ENCODE data around the gene LACTB. TPM values are rescaled to one million over a fixed set of nuclear protein-coding genes. Genes with fewer than 3 reads are reported as not detected.

Gene LACTB
- total and polyA plus RNA-seq, 10 of the 15 experiments (the other 5 are each of a cell fraction or from before 2014, with no cell fraction given) = 5.0 to 35.3 (median 16.6) TPM

DNA sequence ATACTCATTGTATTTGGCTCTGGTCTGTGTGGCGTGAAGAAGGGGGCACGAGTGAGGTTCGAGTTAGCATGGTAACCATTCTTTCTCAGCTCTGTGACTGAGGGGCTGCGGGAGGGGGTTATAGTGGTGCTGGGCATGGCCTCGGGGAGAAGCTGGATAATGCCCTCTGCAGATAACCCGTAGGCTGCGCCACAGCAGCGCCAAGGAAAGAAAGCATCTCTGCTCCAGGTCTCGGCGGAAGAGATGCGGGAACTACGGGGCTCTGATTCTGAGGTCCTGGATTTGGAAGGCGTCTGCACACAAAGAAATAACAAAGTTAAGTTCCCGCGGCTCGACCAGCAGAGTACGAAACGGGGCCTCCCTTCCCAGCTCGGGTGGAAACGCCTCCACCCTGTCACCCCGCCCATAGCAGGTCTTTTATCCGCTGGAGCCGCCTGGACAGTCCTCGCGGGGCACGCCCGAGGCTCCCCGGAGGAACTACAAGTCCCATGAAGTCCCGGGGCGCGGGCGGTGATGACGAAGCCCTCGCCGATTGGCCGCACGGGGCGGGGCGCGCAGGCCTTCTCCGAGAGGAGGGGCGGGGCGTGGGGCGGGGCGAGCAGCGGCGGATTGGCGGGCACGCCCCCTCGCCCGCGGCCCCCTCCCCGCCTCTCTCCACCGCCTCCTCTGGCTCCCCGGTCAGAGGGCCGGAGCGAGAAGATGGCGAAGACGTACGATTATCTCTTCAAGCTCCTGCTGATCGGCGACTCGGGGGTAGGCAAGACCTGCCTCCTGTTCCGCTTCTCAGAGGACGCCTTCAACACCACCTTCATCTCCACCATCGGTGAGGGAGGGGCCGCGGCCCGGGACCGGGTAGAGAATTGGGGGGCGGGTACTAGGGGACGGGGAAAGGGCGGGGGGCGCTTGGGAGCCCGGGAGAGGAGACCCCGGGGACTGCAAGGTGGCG lies 67.5 kb downstream of the LACTB start, which contains the start of gene RAB8B:
Gene RAB8B (plus strand): TSS at position 681 of the 946 bp plus-strand sequence. CDS start 19 bp downstream, at position 700.
- ATAC-seq (peak; percentile 83), DNase-seq (ENCODE audit: low read depth, low spot score) (peak; percentile 67), FAIRE-seq (no peak)
- ChIA-PET CTCF (interaction anchor here (1.0 kb wide), 1 partner anchor 23 kb away, joined by 3 read pairs; no protein-coding TSS in a partner anchor), SMC1A (ENCODE audit: uncharacterized antibody, unreplicated experiment) (interaction anchor here (0.6 to 1.2 kb wide), 4 partner anchors 34 to 731 kb away, joined by 3 to 6 read pairs (median 3); no protein-coding TSS in a partner anchor), RAD21 (ENCODE audit: unreplicated experiment) (interaction anchor here (0.6 to 3.5 kb wide), 4 partner anchors 11 to 215 kb away, joined by 3 to 13 read pairs (median 4); no protein-coding TSS in a partner anchor), POLR2A (interaction anchor here (0.6 to 2.5 kb wide), 5 partner anchors 9 to 1129 kb away, joined by 4 to 16 read pairs (median 5); partner anchors contain the start of genes RPS27L and VPS13C)
- Histone ChIP-seq H3K9me3 (replicated peaks; ENCODE audit: control insufficient read depth, insufficient read depth, low read length) (no peaks in the 10 kb centered on the region), H3K4me3 (peak within 1 kb of the TSS; percentile 96), H3K27ac (ENCODE audit: control insufficient read depth, insufficient read depth) (peak within 1 kb of the TSS; percentile 86), H3K4me1 (ENCODE audit: control insufficient read depth, insufficient read depth, low read length) (peaks cover 20% of the 10 kb centered on the region), H2AFZ (ENCODE audit: control insufficient read depth, low read depth, low read length) (peak within 1 kb of the TSS; percentile 82), H3K36me3 (ENCODE audit: control insufficient read depth in 2 of 2, insufficient read depth in 2 of 2, low read length in 1 of 2) (no peaks in the 10 kb centered on the region), H3K4me2 (ENCODE audit: control insufficient read depth, insufficient read depth) (peak within 1 kb of the TSS; percentile 85), H3K79me2 (ENCODE audit: control insufficient read depth, insufficient read depth, low read length) (peaks cover 48% of the 10 kb centered on the region), H3K27me3 (replicated peaks in 1 of 2; ENCODE audit: control insufficient read depth in 2 of 2, insufficient read depth in 2 of 2, low read length in 1 of 2) (no peaks in the 10 kb centered on the region), H4K20me1 (ENCODE audit: control insufficient read depth, insufficient read depth) (no peaks in the 10 kb centered on the region), H3K9ac (ENCODE audit: control insufficient read depth, insufficient read depth, low read length) (peak within 1 kb of the TSS; percentile 79)
- BruUV-seq (replicated peaks) = TSS peak; percentile 77
- 0% methylated on average over 49 of the region's 77 CpGs for WGBS (ENCODE audit: insufficient coverage, insufficient replicate concordance, low lambda C conversion rate, missing lambda C conversion rate)
- intact Hi-C loops (cut with micrococcal nuclease; ENCODE audit: unreplicated experiment) (loop anchor here (2.0 kb wide), 2 partner anchors 32 to 68 kb away; partner anchors contain the start of gene RPS27L), in situ Hi-C loops (cut with MboI) (no loop called here)
- TF ChIP-seq BMI1 (IDR thresholded peaks at IDR 0.05; ENCODE audit: borderline replicate concordance) (no peak), FOS (IDR thresholded peaks at IDR 0.05; ENCODE audit: borderline replicate concordance, extremely low read depth, insufficient read length) (no peak), CBFB (IDR thresholded peaks at IDR 0.05; ENCODE audit: low read depth) (no peak), CBX3 (IDR thresholded peaks at IDR 0.05; ENCODE audit: borderline replicate concordance, low read depth) (no peak), RCOR1 (conservative IDR thresholded peaks at IDR 0.05; ENCODE audit: low read depth, low read length) (no peak), ASH2L (IDR thresholded peaks at IDR 0.05; ENCODE audit: borderline replicate concordance, low read depth) (no peak), RB1 (IDR thresholded peaks at IDR 0.05; ENCODE audit: borderline replicate concordance) (0 out of 2 replicates have a peak, but pooled peaks have one; percentile 25), SPI1 (IDR thresholded peaks at IDR 0.05; ENCODE audit: borderline replicate concordance, insufficient read depth, low read depth, low read length) (no peak), ZNF217 (IDR thresholded peaks at IDR 0.05) (no peak), BACH1 (IDR thresholded peaks at IDR 0.05; ENCODE audit: borderline replicate concordance) (peak; percentile 8; the same call in 1 of the 2 replicates), SUZ12 (IDR thresholded peaks at IDR 0.05; ENCODE audit: unreplicated experiment) (no peak), SRF (IDR thresholded peaks at IDR 0.05; ENCODE audit: low read depth in 2 of 2, low read length in 2 of 2) (peak in 1 of 2 experiments; percentile 90; a peak in 2 of 4 replicates), EGR1 (IDR thresholded peaks at IDR 0.05; ENCODE audit: borderline replicate concordance in 1 of 2, low read depth in 2 of 2, low read length in 2 of 2) (no peak), TCF12 (IDR thresholded peaks at IDR 0.05; ENCODE audit: low read depth, low read length) (no peak)
- TF ChIP-seq, protein P1, sequence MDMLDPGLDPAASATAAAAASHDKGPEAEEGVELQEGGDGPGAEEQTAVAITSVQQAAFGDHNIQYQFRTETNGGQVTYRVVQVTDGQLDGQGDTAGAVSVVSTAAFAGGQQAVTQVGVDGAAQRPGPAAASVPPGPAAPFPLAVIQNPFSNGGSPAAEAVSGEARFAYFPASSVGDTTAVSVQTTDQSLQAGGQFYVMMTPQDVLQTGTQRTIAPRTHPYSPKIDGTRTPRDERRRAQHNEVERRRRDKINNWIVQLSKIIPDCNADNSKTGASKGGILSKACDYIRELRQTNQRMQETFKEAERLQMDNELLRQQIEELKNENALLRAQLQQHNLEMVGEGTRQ (IDR thresholded peaks at IDR 0.05; ENCODE audit: borderline replicate concordance, low read depth, low read length) = no peak
- TF ChIP-seq, protein P2, sequence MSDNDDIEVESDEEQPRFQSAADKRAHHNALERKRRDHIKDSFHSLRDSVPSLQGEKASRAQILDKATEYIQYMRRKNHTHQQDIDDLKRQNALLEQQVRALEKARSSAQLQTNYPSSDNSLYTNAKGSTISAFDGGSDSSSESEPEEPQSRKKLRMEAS (IDR thresholded peaks at IDR 0.05; ENCODE audit: low read depth, low read length) = no peak; the same call in 1 of the 2 replicates
- TF ChIP-seq, protein P3, sequence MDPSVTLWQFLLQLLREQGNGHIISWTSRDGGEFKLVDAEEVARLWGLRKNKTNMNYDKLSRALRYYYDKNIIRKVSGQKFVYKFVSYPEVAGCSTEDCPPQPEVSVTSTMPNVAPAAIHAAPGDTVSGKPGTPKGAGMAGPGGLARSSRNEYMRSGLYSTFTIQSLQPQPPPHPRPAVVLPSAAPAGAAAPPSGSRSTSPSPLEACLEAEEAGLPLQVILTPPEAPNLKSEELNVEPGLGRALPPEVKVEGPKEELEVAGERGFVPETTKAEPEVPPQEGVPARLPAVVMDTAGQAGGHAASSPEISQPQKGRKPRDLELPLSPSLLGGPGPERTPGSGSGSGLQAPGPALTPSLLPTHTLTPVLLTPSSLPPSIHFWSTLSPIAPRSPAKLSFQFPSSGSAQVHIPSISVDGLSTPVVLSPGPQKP (IDR thresholded peaks at IDR 0.05; ENCODE audit: low read depth, low read length) = no peak
- TF ChIP-seq, protein P4, sequence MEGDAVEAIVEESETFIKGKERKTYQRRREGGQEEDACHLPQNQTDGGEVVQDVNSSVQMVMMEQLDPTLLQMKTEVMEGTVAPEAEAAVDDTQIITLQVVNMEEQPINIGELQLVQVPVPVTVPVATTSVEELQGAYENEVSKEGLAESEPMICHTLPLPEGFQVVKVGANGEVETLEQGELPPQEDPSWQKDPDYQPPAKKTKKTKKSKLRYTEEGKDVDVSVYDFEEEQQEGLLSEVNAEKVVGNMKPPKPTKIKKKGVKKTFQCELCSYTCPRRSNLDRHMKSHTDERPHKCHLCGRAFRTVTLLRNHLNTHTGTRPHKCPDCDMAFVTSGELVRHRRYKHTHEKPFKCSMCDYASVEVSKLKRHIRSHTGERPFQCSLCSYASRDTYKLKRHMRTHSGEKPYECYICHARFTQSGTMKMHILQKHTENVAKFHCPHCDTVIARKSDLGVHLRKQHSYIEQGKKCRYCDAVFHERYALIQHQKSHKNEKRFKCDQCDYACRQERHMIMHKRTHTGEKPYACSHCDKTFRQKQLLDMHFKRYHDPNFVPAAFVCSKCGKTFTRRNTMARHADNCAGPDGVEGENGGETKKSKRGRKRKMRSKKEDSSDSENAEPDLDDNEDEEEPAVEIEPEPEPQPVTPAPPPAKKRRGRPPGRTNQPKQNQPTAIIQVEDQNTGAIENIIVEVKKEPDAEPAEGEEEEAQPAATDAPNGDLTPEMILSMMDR (IDR thresholded peaks at IDR 0.05 in 2 of 3, conservative IDR thresholded peaks at IDR 0.05 in 1 of 3; ENCODE audit: control insufficient read depth in 2 of 3, extremely low read depth in 1 of 3, insufficient read depth in 1 of 3, low read depth in 3 of 3, low read length in 3 of 3) = 0 out of 6 replicates have a peak, but pooled peaks of 1 of the 3 experiments have one; percentile 4
